ENCODE results near the gene ARHGAP22.

GRCh38 chr10:48538611-48539010, 66.3 kb downstream of the ARHGAP22 start:
- TF ChIP-seq, protein P1, sequence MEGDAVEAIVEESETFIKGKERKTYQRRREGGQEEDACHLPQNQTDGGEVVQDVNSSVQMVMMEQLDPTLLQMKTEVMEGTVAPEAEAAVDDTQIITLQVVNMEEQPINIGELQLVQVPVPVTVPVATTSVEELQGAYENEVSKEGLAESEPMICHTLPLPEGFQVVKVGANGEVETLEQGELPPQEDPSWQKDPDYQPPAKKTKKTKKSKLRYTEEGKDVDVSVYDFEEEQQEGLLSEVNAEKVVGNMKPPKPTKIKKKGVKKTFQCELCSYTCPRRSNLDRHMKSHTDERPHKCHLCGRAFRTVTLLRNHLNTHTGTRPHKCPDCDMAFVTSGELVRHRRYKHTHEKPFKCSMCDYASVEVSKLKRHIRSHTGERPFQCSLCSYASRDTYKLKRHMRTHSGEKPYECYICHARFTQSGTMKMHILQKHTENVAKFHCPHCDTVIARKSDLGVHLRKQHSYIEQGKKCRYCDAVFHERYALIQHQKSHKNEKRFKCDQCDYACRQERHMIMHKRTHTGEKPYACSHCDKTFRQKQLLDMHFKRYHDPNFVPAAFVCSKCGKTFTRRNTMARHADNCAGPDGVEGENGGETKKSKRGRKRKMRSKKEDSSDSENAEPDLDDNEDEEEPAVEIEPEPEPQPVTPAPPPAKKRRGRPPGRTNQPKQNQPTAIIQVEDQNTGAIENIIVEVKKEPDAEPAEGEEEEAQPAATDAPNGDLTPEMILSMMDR (IDR thresholded peaks at IDR 0.05; ENCODE audit: poor library complexity, severe bottlenecking): no peak
- TF ChIP-seq SMC3 (conservative IDR thresholded peaks at IDR 0.05; ENCODE audit: poor library complexity): no peak
- TF ChIP-seq REST (IDR thresholded peaks at IDR 0.05; ENCODE audit: borderline replicate concordance): no peak
- no peak for TF ChIP-seq TAF1 (IDR thresholded peaks at IDR 0.05; ENCODE audit: low read depth)
- no peak for TF ChIP-seq RAD21 (conservative IDR thresholded peaks at IDR 0.05)
- no peak for TF ChIP-seq POLR2AphosphoS5 (IDR thresholded peaks at IDR 0.05)
- TF ChIP-seq MXI1 (conservative IDR thresholded peaks at IDR 0.05; ENCODE audit: poor library complexity, severe bottlenecking): no peak
- no peak for TF ChIP-seq EP300 (conservative IDR thresholded peaks at IDR 0.05; ENCODE audit: poor library complexity, severe bottlenecking)
- no peak for TF ChIP-seq EZH2 (IDR thresholded peaks at IDR 0.05; ENCODE audit: borderline replicate concordance, insufficient read depth, low read length, poor library complexity, severe bottlenecking)

Measured in neural cell (in vitro differentiated cells).